OCI-LY1 (cell line): ENCODE measurements around the gene GABBR1.

Source experiments
- H2AFZ ChIP-seq: fragments of 200-600 bp; sonication (generic), shearing (Covaris generic); 2 replicates; pipeline ENCODE4 v1.6.0; 2014; ENCODE audit warnings: antibody characterized with exemption, mild to moderate bottlenecking, low read length
- H3F3A ChIP-seq: fragments of 200-600 bp; sonication (generic), shearing (Covaris generic); 2 replicates; pipeline ENCODE4 v1.6.0; 2014; ENCODE audit warnings: mild to moderate bottlenecking, antibody characterized with exemption, low read length, moderate library complexity; ENCODE audit not compliant: insufficient read depth
- H3K27ac ChIP-seq: fragments of 200-600 bp; sonication (generic); 2 replicates; pipeline ENCODE4 v1.5.1; 2014; ENCODE audit warnings: low read length, mixed run types, mild to moderate bottlenecking, low read depth; ENCODE audit not compliant: poor library complexity, severe bottlenecking
- H3K27me3 ChIP-seq: fragments of 200-600 bp; sonication (generic); 2 replicates; pipeline ENCODE4 v1.6.0; 2014; ENCODE audit warnings: antibody characterized with exemption, mild to moderate bottlenecking, low read length, moderate library complexity; ENCODE audit not compliant: insufficient read depth
- H3K36me3 ChIP-seq: fragments of 200-600 bp; sonication (generic); 2 replicates; pipeline ENCODE4 v1.6.1; 2014; ENCODE audit warnings: mild to moderate bottlenecking, antibody characterized with exemption, low read length, moderate library complexity, mixed read lengths; ENCODE audit not compliant: insufficient read depth
- H3K4me1 ChIP-seq: fragments of 200-600 bp; sonication (generic); 2 replicates; pipeline ENCODE4 v1.5.1; 2014; ENCODE audit warnings: mild to moderate bottlenecking, low read length, moderate library complexity; ENCODE audit not compliant: insufficient read depth, severe bottlenecking
- H3K4me2 ChIP-seq: fragments of 200-600 bp; sonication (generic), shearing (Covaris generic); 2 replicates; pipeline ENCODE4 v1.6.1; 2014; ENCODE audit warnings: low read length
- H3K4me3 ChIP-seq: fragments of 200-600 bp; sonication (generic); 2 replicates; pipeline ENCODE4 v1.5.1; 2014; ENCODE audit warnings: low read length, low read depth, mild to moderate bottlenecking, mixed read lengths; ENCODE audit not compliant: poor library complexity, severe bottlenecking
- H3K79me2 ChIP-seq: fragments of 200-600 bp; shearing (Covaris generic); 2 replicates; pipeline ENCODE4 v1.6.1; 2016; ENCODE audit warnings: mixed run types, low read length, mixed read lengths; ENCODE audit not compliant: insufficient read depth
- H3K9ac ChIP-seq: fragments of 200-600 bp; sonication (generic), shearing (Covaris generic); 2 replicates; pipeline ENCODE4 v1.6.1; 2014; ENCODE audit warnings: mild to moderate bottlenecking, low read length, mixed read lengths
- H3K9me2 ChIP-seq: fragments of 200-600 bp; sonication (generic), shearing (Covaris generic); 2 replicates; pipeline ENCODE4 v1.6.1; 2014; ENCODE audit warnings: low read depth, mild to moderate bottlenecking, low read length, mixed read lengths
- H3K9me3 ChIP-seq: fragments of 200-600 bp; shearing (Covaris generic); 2 replicates; pipeline ENCODE4 v1.6.1; 2014; ENCODE audit warnings: low read length, mixed read lengths
- H4K20me1 ChIP-seq: fragments of 200-600 bp; sonication (generic), shearing (Covaris generic); 2 replicates; pipeline ENCODE4 v1.6.0; 2016; ENCODE audit warnings: mild to moderate bottlenecking, low read length; ENCODE audit not compliant: insufficient read depth
- CTCF ChIP-seq: fragments of 200-600 bp; sonication (generic), shearing (Covaris generic); IDR thresholded peaks from 2 replicates; pipeline ENCODE4 v1.5.1; 2017; ENCODE audit warnings: mild to moderate bottlenecking, antibody characterized with exemption, low read length, moderate library complexity, mixed read lengths
- EZH2 ChIP-seq: fragments of 200-600 bp; sonication (generic), shearing (Covaris generic); IDR thresholded peaks from 2 replicates; pipeline ENCODE4 v1.8.0; 2017; ENCODE audit warnings: borderline replicate concordance, mixed run types, mild to moderate bottlenecking, antibody characterized with exemption, low read length, moderate library complexity, mixed read lengths

The GABBR1 gene

GRCh38 chr6:29631860-29632731, 887 bp downstream of the GABBR1 start:
- Histone ChIP-seq H3K36me3 (no peaks in the 10 kb centered on the region), H2AFZ (no peak overlapping the region), H4K20me1 (no peaks in the 10 kb centered on the region), H3K9me2 (no peaks in the 10 kb centered on the region), H3K9me3 (no peaks in the 10 kb centered on the region), H3K4me2 (peak overlapping the region; percentile 90), H3K27me3 (peaks cover 6% of the 10 kb centered on the region), H3K4me1 (peaks cover 32% of the 10 kb centered on the region), H3K79me2 (no peaks in the 10 kb centered on the region), H3F3A (no peaks in the 10 kb centered on the region), H3K4me3 (peak overlapping the region; percentile 76), H3K27ac (no peak overlapping the region), H3K9ac (peak overlapping the region; percentile 70)
- TF ChIP-seq CTCF (no peak), EZH2 (no peak)

DNA sequence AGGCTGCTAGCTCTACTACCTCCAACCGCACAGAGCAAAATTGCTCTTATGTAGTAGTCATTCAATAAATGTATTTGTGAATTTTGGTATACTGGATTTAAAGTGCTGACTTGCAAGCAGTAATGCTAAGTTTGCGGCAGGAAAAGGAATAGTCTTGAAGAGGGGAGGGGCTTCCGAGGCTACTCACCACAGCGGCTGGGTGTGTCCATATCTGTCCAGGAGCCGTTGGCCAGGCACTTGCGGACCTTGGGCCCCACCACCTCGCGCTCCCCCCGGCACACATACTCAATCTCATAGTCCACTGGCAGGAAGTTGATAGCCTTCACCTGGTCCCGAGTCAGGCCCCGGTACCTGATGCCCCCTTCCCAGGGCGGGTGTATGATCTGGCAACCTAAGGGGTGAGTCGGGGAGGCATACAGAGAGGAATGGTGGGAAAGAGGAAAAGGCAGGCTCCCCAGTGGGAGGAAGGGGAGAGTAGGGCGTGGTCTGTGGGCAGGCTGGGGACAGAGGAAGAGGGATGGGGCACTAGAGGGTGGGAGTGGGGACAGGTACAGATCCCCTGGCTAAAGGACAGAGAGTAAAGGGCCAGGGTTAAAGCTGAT, 1.7 kb downstream of the GABBR1 start:
- H3K79me2 ChIP-seq, result no peaks in the 10 kb centered on the region
- no peak overlapping the region for H3K4me3 ChIP-seq
- H3K36me3 ChIP-seq, result no peaks in the 10 kb centered on the region
- H3K9me3 ChIP-seq, result no peaks in the 10 kb centered on the region
- H4K20me1 ChIP-seq, result no peaks in the 10 kb centered on the region
- no peak overlapping the region for H3K4me2 ChIP-seq
- peaks cover 32% of the 10 kb centered on the region for H3K4me1 ChIP-seq
- H2AFZ ChIP-seq, result no peak overlapping the region
- H3K9ac ChIP-seq, result no peak overlapping the region
- H3K9me2 ChIP-seq, result no peaks in the 10 kb centered on the region
- H3F3A ChIP-seq, result no peaks in the 10 kb centered on the region
- H3K27me3 ChIP-seq, result peaks cover 6% of the 10 kb centered on the region
- no peak for TF ChIP-seq EZH2
- TF ChIP-seq CTCF, result no peak
- H3K27ac ChIP-seq, result no peak overlapping the region

DNA sequence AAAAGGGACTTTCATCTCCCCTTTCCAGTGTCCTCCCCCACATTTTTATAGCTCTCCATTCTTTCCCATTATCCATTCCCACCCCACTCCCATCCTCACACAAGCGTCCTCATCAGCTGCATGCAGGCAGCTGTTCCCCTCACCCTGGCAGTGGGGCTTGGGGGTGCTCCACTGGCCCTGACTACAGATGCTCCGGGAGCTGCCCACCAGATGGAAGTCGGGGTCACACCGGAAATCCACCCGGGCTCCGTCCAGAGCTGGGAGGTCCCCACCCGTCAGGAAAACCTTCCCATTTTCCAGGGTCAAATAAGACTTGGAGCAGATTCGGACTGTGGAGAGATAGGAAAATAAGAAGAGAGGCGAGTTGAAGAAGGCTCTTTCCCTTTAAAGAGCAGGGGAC, 2.7 kb downstream of the GABBR1 start:
- H3K9me3 ChIP-seq, result no peaks in the 10 kb centered on the region
- H3K4me1 ChIP-seq, result peaks cover 32% of the 10 kb centered on the region
- peaks cover 6% of the 10 kb centered on the region for H3K27me3 ChIP-seq
- TF ChIP-seq CTCF, result no peak
- TF ChIP-seq EZH2, result no peak
- no peaks in the 10 kb centered on the region for H3K36me3 ChIP-seq
- no peak overlapping the region for H3K4me2 ChIP-seq
- no peak overlapping the region for H3K9ac ChIP-seq
- no peak overlapping the region for H2AFZ ChIP-seq
- H3K27ac ChIP-seq, result no peak overlapping the region
- no peaks in the 10 kb centered on the region for H3K9me2 ChIP-seq
- no peak overlapping the region for H3K4me3 ChIP-seq
- H3F3A ChIP-seq, result no peaks in the 10 kb centered on the region
- no peaks in the 10 kb centered on the region for H3K79me2 ChIP-seq
- no peaks in the 10 kb centered on the region for H4K20me1 ChIP-seq
